Activated CD8-positive, alpha-beta memory T cell treated with anti-CD3 and anti-CD28 coated beads, Interleukin-2, amount 10 ng/mL, durations not matched to agents 7 days and 5 days (primary cell): ENCODE data around the gene IFFO2. TPM values are rescaled to one million over a fixed set of nuclear protein-coding genes. Genes with fewer than 3 reads are reported as not detected.
"Not testable (repeated sequence)": the region's sequence is repeated elsewhere in the genome, so short reads cannot be mapped to it uniquely, and the experiment has no call there.

Experiments used
- ATAC-seq: fragments of 150-1000 bp; cut with Tn5 transposase; one replicate; pipeline ENCODE4 v1.10.0; 2021; ENCODE audit warnings: moderate library complexity
- CTCF ChIA-PET: fragments of 350-600 bp; sonication (Branson Sonifier 250); formaldehyde crosslinking; loops from one replicate; lab custom pipeline; 2021; ENCODE audit warnings: antibody characterized with exemption; lab: Charles Lee
- DNase-seq: peaks from one replicate; pipeline ENCODE4 v3.0.0-alpha.2; 2020
- H3K27ac Mint-ChIP-seq: one replicate; pipeline ENCODE4 v1.8.0; 2021; ENCODE audit warnings: mild to moderate bottlenecking, mixed read lengths
- H3K27me3 Mint-ChIP-seq: one replicate; pipeline ENCODE4 v1.8.0; 2021; ENCODE audit warnings: mixed read lengths
- H3K36me3 Mint-ChIP-seq: one replicate; pipeline ENCODE4 v1.8.0; 2021; ENCODE audit warnings: mild to moderate bottlenecking, mixed read lengths
- H3K4me1 Mint-ChIP-seq: one replicate; pipeline ENCODE4 v1.8.0; 2021; ENCODE audit warnings: mixed read lengths
- H3K4me3 Mint-ChIP-seq: one replicate; pipeline ENCODE4 v1.8.0; 2021; ENCODE audit warnings: mild to moderate bottlenecking, moderate library complexity, mixed read lengths
- H3K9me3 Mint-ChIP-seq: one replicate; pipeline ENCODE4 v1.8.0; 2022; ENCODE audit warnings: low read depth, mixed read lengths
- total RNA-seq, 2 experiments: library from RNA; stranded (reverse); gene quantifications; one replicate each; pipeline ENCODE4 v1.2.3, GENCODE V29; 2021

The IFFO2 gene
- total RNA-seq, 2 experiments from 2014 or later = 12.5 to 13.7 TPM

GRCh38 chr1:18899363-18900049, 57.0 kb downstream of the IFFO2 start:
- ATAC-seq = no peak
- DNase-seq = no peak
- H3K9me3 Mint-ChIP-seq = no peaks in the 10 kb centered on the region
- peaks cover 19% of the 10 kb centered on the region for H3K4me1 Mint-ChIP-seq
- H3K36me3 Mint-ChIP-seq = no peaks in the 10 kb centered on the region
- H3K27ac Mint-ChIP-seq = no peak overlapping the region
- no peak overlapping the region for H3K4me3 Mint-ChIP-seq
- CTCF ChIA-PET = interaction anchor here (0.5 to 2.6 kb wide), 3 partner anchors 14 to 219 kb away, joined by 3 to 15 read pairs (median 9); no protein-coding TSS in a partner anchor
- H3K27me3 Mint-ChIP-seq = no peaks in the 10 kb centered on the region

- H3K27ac Mint-ChIP-seq = no peak overlapping the region
- peaks cover 13% of the 10 kb centered on the region for H3K4me1 Mint-ChIP-seq
- H3K27me3 Mint-ChIP-seq = no peaks in the 10 kb centered on the region
These were observed 57.9 kb downstream of the IFFO2 start for GRCh38 chr1:18898567-18898966.

GRCh38 chr1:18895317-18895716, 61.2 kb downstream of the IFFO2 start:
- Mint-ChIP-seq H3K4me1 (no peaks in the 10 kb centered on the region), H3K9me3 (no peaks in the 10 kb centered on the region), H3K27ac (no peak overlapping the region)

More at GRCh38 chr1:18898567-18898966, 57.9 kb downstream of the IFFO2 start:
- no peak for DNase-seq
- CTCF ChIA-PET = interaction anchor here (2.1 to 2.6 kb wide), 2 partner anchors 9 to 15 kb away, joined by 10 to 15 read pairs; no protein-coding TSS in a partner anchor
- H3K9me3 Mint-ChIP-seq = no peaks in the 10 kb centered on the region
- H3K4me3 Mint-ChIP-seq = no peak overlapping the region
- no peak for ATAC-seq
- no peaks in the 10 kb centered on the region for H3K36me3 Mint-ChIP-seq

GRCh38 chr1:18893120-18893519, 63.4 kb downstream of the IFFO2 start:
- ATAC-seq = no peak
- H3K27ac Mint-ChIP-seq = no peak overlapping the region
- H3K36me3 Mint-ChIP-seq = no peaks in the 10 kb centered on the region
- CTCF ChIA-PET = interaction anchor here (0.8 to 1.9 kb wide), 4 partner anchors 9 to 19 kb away, joined by 3 to 8 read pairs (median 4); no protein-coding TSS in a partner anchor
- no peak overlapping the region for H3K4me3 Mint-ChIP-seq
- H3K9me3 Mint-ChIP-seq = no peaks in the 10 kb centered on the region
- H3K4me1 Mint-ChIP-seq = no peaks in the 10 kb centered on the region
- no peaks in the 10 kb centered on the region for H3K27me3 Mint-ChIP-seq
- no peak for DNase-seq

More at GRCh38 chr1:18895317-18895716, 61.2 kb downstream of the IFFO2 start:
- Mint-ChIP-seq H3K36me3 (no peaks in the 10 kb centered on the region), H3K4me3 (no peak overlapping the region), H3K27me3 (no peaks in the 10 kb centered on the region)
- no peak for DNase-seq
- no peak for ATAC-seq
- CTCF ChIA-PET = interaction anchor here (0.8 kb wide), 1 partner anchor 11 kb away, joined by 3 read pairs; no protein-coding TSS in a partner anchor

GRCh38 chr1:18891858-18892257, 64.6 kb downstream of the IFFO2 start:
- H3K9me3 Mint-ChIP-seq, H3K36me3 Mint-ChIP-seq, DNase-seq, H3K27me3 Mint-ChIP-seq, H3K27ac Mint-ChIP-seq, H3K4me3 Mint-ChIP-seq, ATAC-seq, H3K4me1 Mint-ChIP-seq: not testable (repeated sequence)
- CTCF ChIA-PET = interaction anchor here (0.9 to 1.9 kb wide), 3 partner anchors 8 to 16 kb away, joined by 4 to 8 read pairs (median 4); no protein-coding TSS in a partner anchor

GRCh38 chr1:18891426-18891780, 65.1 kb downstream of the IFFO2 start:
- Mint-ChIP-seq H3K4me3 (no peak overlapping the region), H3K27me3 (no peaks in the 10 kb centered on the region), H3K9me3 (no peaks in the 10 kb centered on the region), H3K4me1 (no peaks in the 10 kb centered on the region), H3K27ac (no peak overlapping the region), H3K36me3 (no peaks in the 10 kb centered on the region)
- ATAC-seq (no peak), DNase-seq (no peak)
- CTCF ChIA-PET = interaction anchor here (0.9 kb wide), 1 partner anchor 16 kb away, joined by 4 read pairs; no protein-coding TSS in a partner anchor

- DNase-seq (no peak), ATAC-seq (no peak)
- no peaks in the 10 kb centered on the region for H3K9me3 Mint-ChIP-seq
- H3K36me3 Mint-ChIP-seq = no peaks in the 10 kb centered on the region
- no peaks in the 10 kb centered on the region for H3K27me3 Mint-ChIP-seq
- CTCF ChIA-PET = interaction anchor here (0.9 to 1.1 kb wide), 2 partner anchors 15 kb away, joined by 4 read pairs; no protein-coding TSS in a partner anchor
- no peaks in the 10 kb centered on the region for H3K4me1 Mint-ChIP-seq
- H3K27ac Mint-ChIP-seq = no peak overlapping the region
- no peak overlapping the region for H3K4me3 Mint-ChIP-seq
These were observed 65.6 kb downstream of the IFFO2 start for GRCh38 chr1:18890706-18891425.

- H3K4me1 Mint-ChIP-seq = no peaks in the 10 kb centered on the region
- H3K4me3 Mint-ChIP-seq = no peak overlapping the region
- no peak overlapping the region for H3K27ac Mint-ChIP-seq
- DNase-seq (no peak), ATAC-seq (no peak)
- H3K27me3 Mint-ChIP-seq = no peaks in the 10 kb centered on the region
- CTCF ChIA-PET = interaction anchor here (0.6 to 1.7 kb wide), 3 partner anchors 17 to 23 kb away, joined by 3 to 4 read pairs (median 3); no protein-coding TSS in a partner anchor
- H3K36me3 Mint-ChIP-seq = no peaks in the 10 kb centered on the region
- H3K9me3 Mint-ChIP-seq = no peaks in the 10 kb centered on the region
These were observed 70.5 kb downstream of the IFFO2 start for GRCh38 chr1:18886003-18886335.

GRCh38 chr1:18885311-18886002, 71.0 kb downstream of the IFFO2 start:
- Mint-ChIP-seq H3K4me3 (no peak overlapping the region), H3K4me1 (no peaks in the 10 kb centered on the region), H3K9me3 (no peaks in the 10 kb centered on the region), H3K27ac (no peak overlapping the region), H3K36me3 (no peaks in the 10 kb centered on the region), H3K27me3 (no peaks in the 10 kb centered on the region)
- DNase-seq (no peak), ATAC-seq (no peak)
- CTCF ChIA-PET = interaction anchor here (0.6 to 2.3 kb wide), 7 partner anchors 10 to 355 kb away, joined by 3 to 15 read pairs (median 4); no protein-coding TSS in a partner anchor

GRCh38 chr1:18884727-18885126, 71.7 kb downstream of the IFFO2 start:
- CTCF ChIA-PET = interaction anchor here (0.6 to 2.3 kb wide), 27 partner anchors 8 to 361 kb away, joined by 3 to 18 read pairs (median 5); partner anchors contain the start of gene ALDH4A1
- Mint-ChIP-seq H3K27ac (no peak overlapping the region), H3K27me3 (no peaks in the 10 kb centered on the region), H3K4me3 (no peak overlapping the region), H3K4me1 (no peaks in the 10 kb centered on the region), H3K36me3 (no peaks in the 10 kb centered on the region), H3K9me3 (no peaks in the 10 kb centered on the region)
- ATAC-seq (no peak), DNase-seq (no peak)

- CTCF ChIA-PET = interaction anchor here (0.6 to 2.3 kb wide), 28 partner anchors 9 to 361 kb away, joined by 3 to 18 read pairs (median 4); partner anchors contain the start of gene ALDH4A1
- H3K27ac Mint-ChIP-seq = no peak overlapping the region
- no peaks in the 10 kb centered on the region for H3K27me3 Mint-ChIP-seq
- no peak for DNase-seq
- H3K4me1 Mint-ChIP-seq = no peaks in the 10 kb centered on the region
- H3K9me3 Mint-ChIP-seq = no peaks in the 10 kb centered on the region
- no peaks in the 10 kb centered on the region for H3K36me3 Mint-ChIP-seq
- no peak for ATAC-seq
- H3K4me3 Mint-ChIP-seq = no peak overlapping the region
These were observed 72.1 kb downstream of the IFFO2 start for GRCh38 chr1:18884419-18884717.

- Mint-ChIP-seq H3K36me3 (no peaks in the 10 kb centered on the region), H3K27me3 (no peaks in the 10 kb centered on the region), H3K9me3 (no peaks in the 10 kb centered on the region), H3K4me3 (no peak overlapping the region), H3K27ac (no peak overlapping the region), H3K4me1 (no peaks in the 10 kb centered on the region)
- DNase-seq = peak; percentile 78
- ATAC-seq = peak; percentile 69
- CTCF ChIA-PET = interaction anchor here (0.8 to 2.3 kb wide), 27 partner anchors 8 to 362 kb away, joined by 3 to 18 read pairs (median 5); partner anchors contain the start of gene ALDH4A1
These were observed 72.6 kb downstream of the IFFO2 start for GRCh38 chr1:18883636-18884418.
